Mammary epithelial cell (primary cell): ENCODE results near the gene HHAT.

Experiments
- CTCF ChIP-seq, 2 donors: IDR thresholded peaks in 1 of 2; conservative IDR thresholded peaks in 1 of 2; 2 replicates each; pipeline ENCODE4 v1.5.1; 2011 to 2012; ENCODE audit warnings: inconsistent platforms in 2 of 2, low read length in 2 of 2, mild to moderate bottlenecking in 2 of 2, control low read depth in 1 of 2, low read depth in 1 of 2; ENCODE audit not compliant: insufficient read depth in 1 of 2; ENCODE audit errors: extremely low read depth in 1 of 2
- EZH2 ChIP-seq: IDR thresholded peaks from 2 replicates; pipeline ENCODE4 v1.6.1; 2012; ENCODE audit warnings: low read length, inconsistent platforms, borderline replicate concordance

DNA sequence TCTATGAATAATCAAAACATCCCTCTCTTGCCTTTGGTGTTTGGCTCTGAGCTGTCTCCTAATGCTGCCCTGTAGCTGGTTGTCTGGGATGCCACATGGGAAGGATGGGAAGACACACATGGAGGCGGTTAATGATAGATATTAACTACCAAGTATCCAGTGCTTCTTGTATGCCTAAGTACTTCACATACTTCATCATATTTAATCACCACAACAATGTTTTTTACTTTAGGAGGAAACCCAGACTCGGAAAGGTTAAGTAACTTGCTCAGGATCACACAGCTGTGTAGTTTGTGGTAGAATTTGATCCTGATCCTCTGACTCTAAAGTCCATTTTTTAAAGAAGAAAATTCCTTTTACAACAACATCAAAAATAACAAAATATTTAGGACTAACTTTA is 88.0 kb downstream of the HHAT start:
- TF ChIP-seq EZH2 (no peak), CTCF (conservative IDR thresholded peaks at IDR 0.05 in 1 of 2, IDR thresholded peaks at IDR 0.05 in 1 of 2; ENCODE audit: extremely low read depth in 1 of 2, insufficient read depth in 1 of 2, low read depth in 1 of 2, low read length in 2 of 2) (no peak)
